Activated CD8-positive, alpha-beta T cell treated with anti-CD3 and anti-CD28 coated beads, Interleukin-2, amount 10 ng/mL, durations not matched to agents 7 days and 5 days (primary cell): ENCODE data around the gene RRM1. TPM values are rescaled to one million over a fixed set of nuclear protein-coding genes. Genes with fewer than 3 reads are reported as not detected.
"Not testable (repeated sequence)": the region's sequence is repeated elsewhere in the genome, so short reads cannot be mapped to it uniquely, and the experiment has no call there.

ENCODE experiments used
- ATAC-seq: fragments of 150-1000 bp; cut with Tn5 transposase; one replicate; pipeline ENCODE4 v1.10.0; 2021; ENCODE audit warnings: moderate library complexity
- CTCF ChIA-PET: fragments of 350-600 bp; sonication (Branson Sonifier 250); formaldehyde crosslinking; loops from one replicate; lab custom pipeline; 2021; ENCODE audit warnings: antibody characterized with exemption; lab: Charles Lee
- POLR2A ChIA-PET: fragments of 350-600 bp; sonication (Branson Sonifier 250); formaldehyde crosslinking; loops from one replicate; lab custom pipeline; 2021; ENCODE audit warnings: antibody characterized with exemption; lab: Charles Lee
- DNase-seq: peaks from one replicate; pipeline ENCODE4 v3.0.0-alpha.2; 2020
- H3K27ac Mint-ChIP-seq: one replicate; pipeline ENCODE4 v1.8.0; 2021; ENCODE audit warnings: mild to moderate bottlenecking, mixed read lengths
- H3K27me3 Mint-ChIP-seq: one replicate; pipeline ENCODE4 v1.8.0; 2021; ENCODE audit warnings: low read depth, mixed read lengths
- H3K36me3 Mint-ChIP-seq: one replicate; pipeline ENCODE4 v1.8.0; 2021; ENCODE audit warnings: low read depth, mixed read lengths
- H3K4me1 Mint-ChIP-seq: one replicate; pipeline ENCODE4 v1.8.0; 2021; ENCODE audit warnings: low read depth, mixed read lengths
- H3K4me3 Mint-ChIP-seq: one replicate; pipeline ENCODE4 v1.8.0; 2021; ENCODE audit warnings: mild to moderate bottlenecking, mixed read lengths
- H3K9me3 Mint-ChIP-seq: one replicate; pipeline ENCODE4 v1.8.0; 2022; ENCODE audit warnings: mixed read lengths; ENCODE audit not compliant: insufficient read depth
- total RNA-seq, 2 experiments: library from RNA; stranded (reverse); gene quantifications; one replicate each; pipeline ENCODE4 v1.2.3, GENCODE V29; 2021

The RRM1 gene
- total RNA-seq, 2 experiments from 2014 or later, result 180 to 183 TPM

DNA sequence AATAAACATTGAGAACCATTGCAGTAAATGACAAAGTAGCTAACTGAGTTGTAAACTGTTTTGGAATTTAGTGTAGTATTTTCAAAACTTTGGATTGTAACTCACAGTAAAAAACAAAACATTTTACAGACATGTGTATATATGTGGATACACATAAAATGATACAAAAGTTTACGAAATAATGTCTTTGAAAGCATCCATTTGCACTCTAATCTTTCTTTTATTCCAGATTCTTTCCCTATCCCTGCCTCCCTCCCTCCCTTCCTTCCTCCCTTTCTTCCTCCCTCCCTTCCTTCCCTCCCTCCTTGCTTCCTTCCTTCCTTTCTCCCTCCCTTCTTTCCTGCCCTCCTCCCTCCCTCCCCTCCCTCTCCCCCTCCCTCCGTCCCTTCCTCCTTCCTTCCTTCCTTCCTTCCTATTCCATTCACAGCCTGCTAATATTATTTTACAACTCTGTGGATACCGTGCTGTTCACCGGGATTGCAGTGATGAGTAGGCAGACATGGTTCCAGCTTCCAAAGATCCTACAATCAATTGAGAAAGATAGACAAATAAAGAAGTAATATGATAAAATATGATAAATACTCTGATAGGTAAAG is 3.5 kb downstream of the RRM1 start:
- Mint-ChIP-seq H3K36me3 (peaks cover 57% of the 10 kb centered on the region), H3K27ac (no peak overlapping the region)

DNA sequence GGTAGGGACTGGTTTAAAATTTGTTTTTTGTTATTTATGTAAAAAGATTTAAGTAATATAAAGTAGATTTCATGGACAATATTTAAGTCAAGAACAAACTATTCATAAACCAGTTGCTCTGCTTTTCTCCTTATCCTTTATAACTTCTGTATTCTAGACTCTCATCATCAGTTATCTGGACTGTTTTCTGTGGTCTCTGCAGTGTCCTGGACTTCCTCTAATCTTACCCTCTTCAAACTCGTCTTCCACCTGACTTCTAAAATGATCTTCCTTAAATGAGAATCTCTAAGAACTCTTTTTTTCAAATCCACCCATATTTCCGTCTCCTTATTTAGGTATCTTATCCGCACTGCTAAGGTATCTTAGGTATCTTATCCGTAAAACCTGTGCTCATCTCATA is 8.1 kb downstream of the RRM1 start:
- no peaks in the 10 kb centered on the region for H3K9me3 Mint-ChIP-seq
- H3K27me3 Mint-ChIP-seq, result no peaks in the 10 kb centered on the region
- ChIA-PET CTCF (interaction anchor here (1.2 kb wide), 1 partner anchor 30 kb away, joined by 3 read pairs; no protein-coding TSS in a partner anchor), POLR2A (no interaction called here)
- H3K4me3 Mint-ChIP-seq, result no peak overlapping the region
- H3K27ac Mint-ChIP-seq, result peak overlapping the region; percentile 13
- H3K36me3 Mint-ChIP-seq, result peaks cover 64% of the 10 kb centered on the region
- H3K4me1 Mint-ChIP-seq, result peaks cover 40% of the 10 kb centered on the region
- ATAC-seq (no peak), DNase-seq (no peak)

More for the DNA sequence above, 3.5 kb downstream of the RRM1 start:
- ChIA-PET POLR2A (no interaction called here), CTCF (interaction anchor here (1.1 to 1.8 kb wide), 4 partner anchors 10 to 290 kb away, joined by 3 to 6 read pairs (median 4); partner anchors contain the start of gene PGAP2)
- DNase-seq (no peak), ATAC-seq (no peak)
- peaks cover 59% of the 10 kb centered on the region for H3K4me1 Mint-ChIP-seq
- no peaks in the 10 kb centered on the region for H3K9me3 Mint-ChIP-seq
- no peak overlapping the region for H3K4me3 Mint-ChIP-seq
- H3K27me3 Mint-ChIP-seq, result no peaks in the 10 kb centered on the region

DNA sequence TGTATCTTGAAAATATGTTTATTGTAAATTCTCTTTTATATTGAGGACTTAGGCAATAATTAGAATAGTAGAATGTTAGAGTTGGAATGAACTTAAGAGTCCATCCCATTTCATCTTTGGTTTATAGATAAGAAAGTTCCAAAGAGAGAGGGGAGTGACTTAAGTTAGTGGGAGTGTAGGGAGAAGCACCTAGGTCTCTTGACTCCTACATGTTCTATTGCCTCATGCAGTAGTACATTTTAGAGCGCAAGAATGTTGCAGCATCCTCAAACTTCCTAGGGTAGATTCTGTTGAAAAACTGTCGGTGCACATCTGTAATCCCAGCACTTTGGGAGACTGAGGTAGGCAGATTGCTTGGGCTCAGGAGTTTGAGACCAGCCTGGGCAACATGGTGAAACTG is 8.7 kb downstream of the RRM1 start:
- Mint-ChIP-seq H3K27ac (no peak overlapping the region), H3K9me3 (no peaks in the 10 kb centered on the region), H3K36me3 (peaks cover 67% of the 10 kb centered on the region), H3K4me3 (no peak overlapping the region), H3K27me3 (no peaks in the 10 kb centered on the region), H3K4me1 (peaks cover 38% of the 10 kb centered on the region)
- CTCF ChIA-PET, result interaction anchor here (1.2 kb wide), 1 partner anchor 31 kb away, joined by 3 read pairs; no protein-coding TSS in a partner anchor
- POLR2A ChIA-PET, result no interaction called here
- no peak for DNase-seq
- ATAC-seq, result no peak

DNA sequence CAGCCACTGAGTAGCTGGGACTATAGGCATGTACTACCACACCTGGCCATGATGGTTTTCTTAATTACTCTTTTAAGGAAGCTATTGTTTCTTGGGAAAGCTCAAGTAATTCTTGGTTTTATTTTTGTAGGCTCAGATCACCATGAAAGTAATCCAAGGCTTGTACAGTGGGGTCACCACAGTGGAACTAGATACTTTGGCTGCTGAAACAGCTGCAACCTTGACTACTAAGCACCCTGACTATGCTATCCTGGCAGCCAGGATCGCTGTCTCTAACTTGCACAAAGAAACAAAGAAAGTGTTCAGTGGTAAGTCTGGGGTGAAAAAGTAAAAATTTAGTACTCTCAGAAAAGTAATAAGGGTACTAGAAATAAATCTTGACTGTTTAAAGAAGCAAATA is 11.3 kb downstream of the RRM1 start:
- H3K27ac Mint-ChIP-seq, result no peak overlapping the region
- ATAC-seq, result no peak
- CTCF ChIA-PET, result interaction anchor here (1.2 to 1.3 kb wide), 2 partner anchors 33 to 256 kb away, joined by 3 to 5 read pairs; no protein-coding TSS in a partner anchor
- H3K27me3 Mint-ChIP-seq, result no peaks in the 10 kb centered on the region
- H3K4me3 Mint-ChIP-seq, result no peak overlapping the region
- peaks cover 15% of the 10 kb centered on the region for H3K4me1 Mint-ChIP-seq
- POLR2A ChIA-PET, result interaction anchor here (1.1 kb wide), 1 partner anchor 9 kb away, joined by 3 read pairs; no protein-coding TSS in a partner anchor
- H3K9me3 Mint-ChIP-seq, result no peaks in the 10 kb centered on the region
- H3K36me3 Mint-ChIP-seq, result peaks cover 57% of the 10 kb centered on the region
- no peak for DNase-seq

DNA sequence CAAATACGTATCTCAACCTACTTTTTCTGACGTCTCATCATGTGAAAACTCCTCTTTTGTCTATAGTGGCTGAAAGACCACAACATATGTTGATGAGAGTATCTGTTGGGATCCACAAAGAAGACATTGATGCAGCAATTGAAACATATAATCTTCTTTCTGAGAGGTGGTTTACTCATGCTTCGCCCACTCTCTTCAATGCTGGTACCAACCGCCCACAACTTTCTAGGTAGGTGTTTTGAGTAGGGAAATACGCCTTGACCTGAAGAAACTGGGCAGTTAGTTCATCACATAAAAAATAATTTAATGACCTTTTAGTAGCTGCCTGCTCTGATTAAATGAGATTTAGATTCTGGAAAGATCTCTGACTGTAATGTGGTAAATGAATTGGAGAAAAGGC is 17.2 kb downstream of the RRM1 start:
- Mint-ChIP-seq H3K4me1 (peaks cover 6% of the 10 kb centered on the region), H3K27me3 (no peaks in the 10 kb centered on the region), H3K4me3 (no peak overlapping the region), H3K36me3 (peaks cover 60% of the 10 kb centered on the region), H3K9me3 (no peaks in the 10 kb centered on the region), H3K27ac (no peak overlapping the region)
- CTCF ChIA-PET, result no interaction called here
- POLR2A ChIA-PET, result no interaction called here
- DNase-seq (no peak), ATAC-seq (no peak)

DNA sequence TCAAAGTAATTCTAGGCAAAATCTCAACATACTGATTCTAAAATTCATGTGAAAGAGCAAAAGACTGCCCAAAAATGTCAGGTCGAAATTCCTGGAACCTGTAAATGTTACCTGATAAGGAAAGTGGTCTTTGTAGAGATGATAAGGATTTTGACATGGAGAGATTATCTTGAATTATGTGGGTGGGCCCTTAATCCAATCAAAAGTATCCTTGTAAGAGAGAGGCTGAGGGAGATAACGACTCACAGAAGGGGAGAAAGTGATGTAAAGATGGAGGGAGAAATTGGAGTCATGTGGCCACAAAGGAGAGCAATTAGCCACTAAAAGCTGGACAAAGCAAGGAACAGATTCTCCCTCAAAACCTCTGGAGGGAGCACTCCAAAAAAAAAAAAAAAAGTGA is 20.5 kb downstream of the RRM1 start:
- Mint-ChIP-seq H3K36me3 (peaks cover 69% of the 10 kb centered on the region), H3K4me1 (peaks cover 6% of the 10 kb centered on the region), H3K4me3 (no peak overlapping the region), H3K27me3 (no peaks in the 10 kb centered on the region), H3K27ac (no peak overlapping the region), H3K9me3 (no peaks in the 10 kb centered on the region)
- POLR2A ChIA-PET, result no interaction called here
- ATAC-seq (no peak), DNase-seq (no peak)
- CTCF ChIA-PET, result no interaction called here

DNA sequence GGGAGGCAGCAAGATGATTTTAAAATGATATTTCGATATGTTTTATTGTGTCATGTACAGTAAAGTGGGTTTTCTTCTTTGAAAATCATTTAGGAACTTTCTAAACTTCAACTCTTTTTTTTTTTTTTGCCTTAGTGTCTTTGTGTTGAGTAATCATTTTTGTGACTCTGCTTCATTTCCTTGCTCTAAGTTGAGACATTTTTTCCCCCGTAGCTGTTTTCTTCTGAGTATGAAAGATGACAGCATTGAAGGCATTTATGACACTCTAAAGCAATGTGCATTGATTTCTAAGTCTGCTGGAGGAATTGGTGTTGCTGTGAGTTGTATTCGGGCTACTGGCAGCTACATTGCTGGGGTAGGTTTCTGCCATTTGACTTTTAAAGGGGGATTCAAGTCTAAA is 23.5 kb downstream of the RRM1 start:
- ATAC-seq (no peak), DNase-seq (no peak)
- Mint-ChIP-seq H3K27ac (no peak overlapping the region), H3K36me3 (peaks cover 70% of the 10 kb centered on the region), H3K9me3 (no peaks in the 10 kb centered on the region), H3K4me3 (no peak overlapping the region), H3K27me3 (no peaks in the 10 kb centered on the region), H3K4me1 (peaks cover 6% of the 10 kb centered on the region)
- ChIA-PET POLR2A (no interaction called here), CTCF (no interaction called here)

DNA sequence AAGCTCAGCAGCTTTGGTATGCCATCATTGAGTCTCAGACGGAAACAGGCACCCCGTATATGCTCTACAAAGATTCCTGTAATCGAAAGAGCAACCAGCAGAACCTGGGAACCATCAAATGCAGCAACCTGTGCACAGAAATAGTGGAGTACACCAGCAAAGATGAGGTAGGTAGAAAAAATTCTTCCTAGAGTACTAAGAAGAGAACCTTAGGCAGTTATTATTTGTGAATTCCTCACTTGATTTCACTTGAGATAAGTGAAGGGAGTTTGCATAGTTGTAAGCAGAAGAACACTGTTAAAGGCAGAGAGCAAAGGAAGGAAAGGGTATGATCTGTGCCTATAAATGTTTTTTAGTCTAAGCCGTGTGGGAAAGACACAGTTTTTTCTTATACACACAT is 28.6 kb downstream of the RRM1 start:
- ChIA-PET POLR2A (no interaction called here), CTCF (no interaction called here)
- Mint-ChIP-seq H3K27me3 (no peaks in the 10 kb centered on the region), H3K36me3 (peaks cover 80% of the 10 kb centered on the region), H3K27ac (no peak overlapping the region), H3K4me1 (no peaks in the 10 kb centered on the region), H3K4me3 (no peak overlapping the region), H3K9me3 (no peaks in the 10 kb centered on the region)
- no peak for ATAC-seq
- no peak for DNase-seq

DNA sequence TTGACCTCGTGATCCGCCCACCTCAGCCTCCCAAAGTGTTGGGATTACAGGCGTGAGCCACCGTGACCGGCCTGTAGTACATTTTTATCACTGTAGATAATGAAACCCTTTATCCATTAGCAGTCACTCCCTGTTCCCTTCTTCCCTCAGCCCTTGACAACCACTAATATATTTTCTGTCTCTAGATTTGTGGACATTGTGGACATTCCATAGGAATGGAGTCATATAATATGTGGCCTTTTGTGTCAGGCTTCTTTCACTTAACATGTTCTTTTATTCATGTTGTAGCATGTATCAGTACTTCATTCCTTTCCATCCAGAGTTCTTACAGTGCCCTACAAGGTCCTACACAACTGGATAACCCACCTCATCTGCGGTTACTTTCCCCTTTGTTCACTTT is 30.5 kb downstream of the RRM1 start:
- ChIA-PET CTCF (no interaction called here), POLR2A (no interaction called here)
- no peaks in the 10 kb centered on the region for H3K9me3 Mint-ChIP-seq
- ATAC-seq, result no peak
- H3K27me3 Mint-ChIP-seq, result no peaks in the 10 kb centered on the region
- no peak for DNase-seq
- no peaks in the 10 kb centered on the region for H3K4me1 Mint-ChIP-seq
- H3K4me3 Mint-ChIP-seq, result no peak overlapping the region
- H3K36me3 Mint-ChIP-seq, result peaks cover 73% of the 10 kb centered on the region
- H3K27ac Mint-ChIP-seq, result peak overlapping the region; percentile 14

DNA sequence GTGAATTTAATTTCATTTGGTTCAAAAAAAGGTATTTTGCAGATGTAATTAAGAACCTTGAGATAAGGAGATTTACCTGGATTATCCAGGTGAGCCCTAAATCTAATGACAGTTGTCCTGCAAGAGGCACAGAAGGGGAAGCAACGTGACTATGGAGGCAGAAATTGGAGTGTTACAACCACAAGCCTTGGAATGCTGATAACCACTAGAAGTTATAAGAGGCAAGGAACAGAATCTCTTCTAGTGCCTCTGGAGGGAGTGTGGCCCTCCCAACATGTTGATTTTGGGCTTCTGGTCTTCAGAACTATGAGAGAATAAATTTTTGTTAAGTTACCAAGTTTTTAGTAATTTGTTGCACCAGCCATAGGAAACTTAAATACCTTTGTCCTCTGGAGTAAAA is 32.8 kb downstream of the RRM1 start:
- no peaks in the 10 kb centered on the region for H3K4me1 Mint-ChIP-seq
- no peaks in the 10 kb centered on the region for H3K27me3 Mint-ChIP-seq
- ChIA-PET CTCF (no interaction called here), POLR2A (no interaction called here)
- no peak for ATAC-seq
- H3K4me3 Mint-ChIP-seq, result no peak overlapping the region
- no peak overlapping the region for H3K27ac Mint-ChIP-seq
- H3K9me3 Mint-ChIP-seq, result no peaks in the 10 kb centered on the region
- H3K36me3 Mint-ChIP-seq, result peaks cover 68% of the 10 kb centered on the region
- no peak for DNase-seq

DNA sequence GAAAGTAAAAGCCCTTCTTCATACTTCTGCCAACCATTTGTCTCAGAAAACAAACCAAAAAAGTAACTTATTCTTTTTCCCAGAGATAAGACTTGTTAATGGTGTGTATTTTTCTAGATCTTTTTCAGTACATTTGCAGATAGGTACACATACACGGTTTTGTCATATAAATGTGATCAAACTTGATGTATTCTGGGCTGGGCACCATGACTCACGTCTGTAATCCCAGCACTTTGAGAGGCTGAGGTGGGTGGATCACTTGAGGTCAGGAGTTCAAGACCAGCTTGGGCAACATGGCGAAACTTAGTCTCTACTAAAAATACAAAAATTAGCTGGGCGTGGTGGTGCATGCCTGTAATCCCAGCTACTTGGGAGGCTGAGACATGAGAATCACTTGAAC is 35.6 kb downstream of the RRM1 start:
- H3K4me3 Mint-ChIP-seq, H3K9me3 Mint-ChIP-seq, POLR2A ChIA-PET, DNase-seq, CTCF ChIA-PET, ATAC-seq, H3K4me1 Mint-ChIP-seq, H3K27me3 Mint-ChIP-seq, H3K27ac Mint-ChIP-seq: not testable (repeated sequence)
- H3K36me3 Mint-ChIP-seq, result peaks cover 65% of the 10 kb centered on the region

DNA sequence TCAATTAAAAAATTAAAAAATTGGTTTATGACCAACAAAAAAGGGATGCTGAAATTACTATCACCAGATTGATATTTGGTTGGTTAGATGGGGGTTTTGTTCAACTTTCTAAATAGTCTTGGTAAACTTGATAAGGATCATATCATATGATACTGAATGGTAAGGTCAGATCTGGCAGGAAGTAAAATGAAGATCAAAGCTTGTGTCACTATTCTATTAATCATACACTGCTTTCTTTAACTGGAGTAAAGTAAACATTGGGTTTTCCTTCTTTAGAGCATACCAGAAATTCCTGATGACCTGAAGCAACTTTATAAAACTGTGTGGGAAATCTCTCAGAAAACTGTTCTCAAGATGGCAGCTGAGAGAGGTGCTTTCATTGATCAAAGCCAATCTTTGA is 40.2 kb downstream of the RRM1 start:
- CTCF ChIA-PET, result interaction anchor here (1.3 to 2.1 kb wide), 2 partner anchors 11 to 63 kb away, joined by 4 to 6 read pairs; no protein-coding TSS in a partner anchor
- POLR2A ChIA-PET, result interaction anchor here (0.7 kb wide), 1 partner anchor 10 kb away, joined by 3 read pairs; no protein-coding TSS in a partner anchor
- Mint-ChIP-seq H3K27ac (no peak overlapping the region), H3K36me3 (peaks cover 64% of the 10 kb centered on the region), H3K4me3 (no peak overlapping the region), H3K4me1 (peaks cover 2% of the 10 kb centered on the region), H3K9me3 (no peaks in the 10 kb centered on the region), H3K27me3 (no peaks in the 10 kb centered on the region)
- no peak for ATAC-seq
- DNase-seq, result no peak
